BJ (cell line): ENCODE results near the gene KIF3A. TPM values are rescaled to one million over a fixed set of nuclear protein-coding genes. Genes with fewer than 3 reads are reported as not detected.

ENCODE experiments used
- CTCF ChIA-PET: fragments of 350-600 bp; formaldehyde crosslinking; extraction: SDS; loops from one replicate; lab custom pipeline; 2021; ENCODE audit warnings: antibody characterized with exemption, inconsistent platforms; lab: Yijun Ruan, JAX
- POLR2A ChIA-PET: fragments of 300-600 bp; sonication (Branson Sonifier 250); formaldehyde crosslinking; extraction: SDS; loops from one replicate; lab custom pipeline; 2021; ENCODE audit warnings: antibody characterized with exemption; lab: Charles Lee
- DNase-seq: peaks from one replicate; pipeline ENCODE4 v3.0.0-alpha.2; 2011; ENCODE audit warnings: low read depth
- H3K27me3 ChIP-seq: 2 replicates; pipeline ENCODE4 v1.6.0; 2011; ENCODE audit warnings: low read length; ENCODE audit not compliant: control insufficient read depth, insufficient read depth
- H3K36me3 ChIP-seq: 2 replicates; pipeline ENCODE4 v1.5.1; 2011; ENCODE audit warnings: low read length; ENCODE audit not compliant: control insufficient read depth, insufficient read depth
- H3K4me3 ChIP-seq: 2 replicates; pipeline ENCODE4 v1.5.1; 2011; ENCODE audit warnings: low read depth, mild to moderate bottlenecking, control low read depth, low read length
- polyA plus RNA-seq: library from polyadenylated mRNA; depleted of rRNA; stranded (reverse); fragments of >200 nt; gene quantifications from 2 replicates; pipeline ENCODE4 v1.2.3, GENCODE V29; 2011
- TF ChIP-seq, protein P1 (sequence below): IDR thresholded peaks from 2 replicates; pipeline ENCODE4 v1.5.1; 2011; ENCODE audit warnings: low read depth, mild to moderate bottlenecking, control low read depth, inconsistent platforms, low read length, moderate library complexity; ENCODE audit not compliant: insufficient read depth

KIF3A gene
- polyA plus RNA-seq, 1 experiment: 2.9 TPM

DNA sequence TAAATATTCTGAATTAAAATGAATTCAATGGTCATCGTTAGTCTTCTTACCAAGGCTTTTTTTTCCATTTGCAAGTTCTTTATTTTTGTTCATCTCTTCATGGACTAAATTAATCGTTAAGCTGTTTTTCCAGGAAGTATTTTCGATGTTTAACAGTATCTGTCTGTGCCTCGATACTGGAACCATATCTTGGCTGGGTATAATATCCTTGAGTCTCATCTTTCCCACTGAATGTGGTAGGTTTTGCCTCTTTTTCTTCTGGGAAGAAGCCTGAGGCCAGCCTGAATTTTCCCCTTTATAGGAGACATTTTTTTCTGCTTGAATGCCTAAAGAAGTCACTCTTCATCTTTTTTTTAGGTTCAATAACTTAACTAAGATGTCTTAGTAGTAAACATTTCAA, 43.7 kb upstream of the KIF3A start:
- POLR2A ChIA-PET: no interaction called here

DNA sequence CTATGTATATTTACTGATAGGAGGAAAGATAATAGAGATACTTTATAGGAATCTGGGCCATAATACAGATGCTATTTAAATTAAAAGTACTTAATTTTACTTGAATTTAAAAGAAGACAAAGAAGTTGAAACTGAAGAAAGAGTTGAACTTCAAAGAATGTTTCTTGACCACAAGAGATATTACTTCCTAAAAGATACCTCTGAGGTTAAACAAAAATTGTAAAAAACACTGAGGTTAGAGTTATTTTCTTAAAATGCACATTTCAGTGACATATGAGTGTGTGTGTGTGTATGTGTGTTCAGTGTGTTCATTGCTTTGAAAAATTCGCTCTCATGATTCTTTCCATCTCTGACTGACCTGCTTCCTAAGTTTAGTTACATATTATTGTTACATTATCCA, 43.2 kb upstream of the KIF3A start:
- ChIA-PET POLR2A (no interaction called here), CTCF (interaction anchor here (2.2 kb wide), 1 partner anchor 22 kb away, joined by 5 read pairs; no protein-coding TSS in a partner anchor)
- no peak for DNase-seq
- Histone ChIP-seq H3K27me3 (no peaks in the 10 kb centered on the region), H3K36me3 (no peaks in the 10 kb centered on the region), H3K4me3 (no peak overlapping the region)
- TF ChIP-seq, protein P1, sequence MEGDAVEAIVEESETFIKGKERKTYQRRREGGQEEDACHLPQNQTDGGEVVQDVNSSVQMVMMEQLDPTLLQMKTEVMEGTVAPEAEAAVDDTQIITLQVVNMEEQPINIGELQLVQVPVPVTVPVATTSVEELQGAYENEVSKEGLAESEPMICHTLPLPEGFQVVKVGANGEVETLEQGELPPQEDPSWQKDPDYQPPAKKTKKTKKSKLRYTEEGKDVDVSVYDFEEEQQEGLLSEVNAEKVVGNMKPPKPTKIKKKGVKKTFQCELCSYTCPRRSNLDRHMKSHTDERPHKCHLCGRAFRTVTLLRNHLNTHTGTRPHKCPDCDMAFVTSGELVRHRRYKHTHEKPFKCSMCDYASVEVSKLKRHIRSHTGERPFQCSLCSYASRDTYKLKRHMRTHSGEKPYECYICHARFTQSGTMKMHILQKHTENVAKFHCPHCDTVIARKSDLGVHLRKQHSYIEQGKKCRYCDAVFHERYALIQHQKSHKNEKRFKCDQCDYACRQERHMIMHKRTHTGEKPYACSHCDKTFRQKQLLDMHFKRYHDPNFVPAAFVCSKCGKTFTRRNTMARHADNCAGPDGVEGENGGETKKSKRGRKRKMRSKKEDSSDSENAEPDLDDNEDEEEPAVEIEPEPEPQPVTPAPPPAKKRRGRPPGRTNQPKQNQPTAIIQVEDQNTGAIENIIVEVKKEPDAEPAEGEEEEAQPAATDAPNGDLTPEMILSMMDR: no peak

More for the DNA sequence above, 43.7 kb upstream of the KIF3A start:
- TF ChIP-seq, protein P1: no peak
- H3K27me3 ChIP-seq: no peaks in the 10 kb centered on the region
- DNase-seq: no peak
- CTCF ChIA-PET: interaction anchor here (2.2 kb wide), 1 partner anchor 23 kb away, joined by 5 read pairs; no protein-coding TSS in a partner anchor
- H3K36me3 ChIP-seq: no peaks in the 10 kb centered on the region
- no peak overlapping the region for H3K4me3 ChIP-seq

DNA sequence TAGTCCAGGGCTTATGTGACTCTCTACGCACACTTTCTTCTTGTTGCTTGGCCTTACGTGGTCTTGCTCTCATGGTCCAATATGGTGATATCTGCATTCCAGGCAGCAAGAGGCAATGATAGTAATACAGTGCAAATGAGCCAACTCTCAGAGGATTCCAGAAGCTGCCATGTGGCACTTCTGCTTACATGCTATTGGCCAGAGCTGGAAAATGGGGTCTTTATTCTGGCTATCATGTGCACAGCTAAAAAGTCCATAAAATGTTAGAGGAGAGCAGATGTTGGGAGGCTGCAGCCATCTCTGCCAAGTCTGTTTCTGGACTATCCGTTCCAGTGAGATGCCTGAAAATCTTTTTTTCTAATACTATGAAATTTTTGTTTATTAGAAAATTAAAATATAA, 42.6 kb upstream of the KIF3A start:
- Histone ChIP-seq H3K36me3 (no peaks in the 10 kb centered on the region), H3K4me3 (no peak overlapping the region), H3K27me3 (no peaks in the 10 kb centered on the region)
- DNase-seq: no peak
- CTCF ChIA-PET: no interaction called here
- POLR2A ChIA-PET: no interaction called here
- TF ChIP-seq, protein P1: no peak

- Histone ChIP-seq H3K27me3 (no peaks in the 10 kb centered on the region), H3K36me3 (no peaks in the 10 kb centered on the region), H3K4me3 (no peak overlapping the region)
- ChIA-PET CTCF (interaction anchor here (0.7 to 1.0 kb wide), 2 partner anchors 11 to 22 kb away, joined by 3 read pairs; no protein-coding TSS in a partner anchor), POLR2A (no interaction called here)
- DNase-seq: no peak
- TF ChIP-seq, protein P1: no peak
Measured at GRCh38 chr5:132778856-132779255, 41.5 kb upstream of the KIF3A start.

- peak overlapping the region; percentile 74; the same call in 1 of the 2 replicates for H3K4me3 ChIP-seq
- TF ChIP-seq, protein P1: no peak
- ChIA-PET POLR2A (no interaction called here), CTCF (interaction anchor here (0.6 to 1.0 kb wide), 4 partner anchors 21 to 117 kb away, joined by 3 to 4 read pairs (median 4); no protein-coding TSS in a partner anchor)
- no peak for DNase-seq
- no peaks in the 10 kb centered on the region for H3K36me3 ChIP-seq
- no peaks in the 10 kb centered on the region for H3K27me3 ChIP-seq
Measured at GRCh38 chr5:132778129-132778528, 40.8 kb upstream of the KIF3A start.
